HG02870 (cell line): ENCODE data around the gene CDRT15.
"Not testable (repeated sequence)": the region's sequence is repeated elsewhere in the genome, so short reads cannot be mapped to it uniquely, and the experiment has no call there.

Source experiments
- ATAC-seq: cut with Tn5 transposase; IDR thresholded peaks from one replicate; pipeline ENCODE4 v1.9.1; 2021; ENCODE audit warnings: mild to moderate bottlenecking, moderate library complexity; ENCODE audit not compliant: unreplicated experiment

CDRT15 gene

GRCh38 chr17:14236762-14237161 lies at the start of gene CDRT15:
TSS of gene CDRT15 (minus strand) at chr17:14236862. CDS start at chr17:14236833, 29 bp downstream.
- not testable (repeated sequence) for ATAC-seq

- ATAC-seq, result no peak
Observed at GRCh38 chr17:14282726-14283125, 46.1 kb upstream of the CDRT15 start.

- no peak for ATAC-seq
Observed at GRCh38 chr17:14281530-14281929, 44.9 kb upstream of the CDRT15 start.

- no peak for ATAC-seq
Observed at GRCh38 chr17:14276535-14277250, 40.0 kb upstream of the CDRT15 start.

- no peak for ATAC-seq
Observed at GRCh38 chr17:14270508-14270907, 33.8 kb upstream of the CDRT15 start.

- ATAC-seq, result no peak
Observed at GRCh38 chr17:14269473-14269872, 32.8 kb upstream of the CDRT15 start.

GRCh38 chr17:14268264-14268663 lies 31.6 kb upstream of the CDRT15 start:
- no peak for ATAC-seq

- no peak for ATAC-seq
Observed at GRCh38 chr17:14261406-14261805, 24.7 kb upstream of the CDRT15 start.

GRCh38 chr17:14245629-14246028 lies 9.0 kb upstream of the CDRT15 start:
- no peak for ATAC-seq

GRCh38 chr17:14245002-14245401 lies 8.3 kb upstream of the CDRT15 start:
- no peak for ATAC-seq

- ATAC-seq, result not testable (repeated sequence)
Observed at GRCh38 chr17:14239271-14239670, 2.6 kb upstream of the CDRT15 start.

- not testable (repeated sequence) for ATAC-seq
Observed at GRCh38 chr17:14236032-14236431, 630 bp downstream of the CDRT15 start.

- ATAC-seq, result not testable (repeated sequence)
Observed at GRCh38 chr17:14235047-14235446, 1.6 kb downstream of the CDRT15 start.

- not testable (repeated sequence) for ATAC-seq
Observed at GRCh38 chr17:14231187-14231586, 5.5 kb downstream of the CDRT15 start.

- no peak for ATAC-seq
Observed at GRCh38 chr17:14228903-14229302, 7.8 kb downstream of the CDRT15 start.

- ATAC-seq, result no peak
Observed at GRCh38 chr17:14227052-14227451, 9.6 kb downstream of the CDRT15 start.

- no peak for ATAC-seq
Observed at GRCh38 chr17:14225254-14225980, 11.2 kb downstream of the CDRT15 start.

GRCh38 chr17:14222611-14223010 lies 14.1 kb downstream of the CDRT15 start:
- ATAC-seq, result no peak

GRCh38 chr17:14214271-14214670 lies 22.4 kb downstream of the CDRT15 start:
- ATAC-seq, result no peak

- no peak for ATAC-seq
Observed at GRCh38 chr17:14212401-14212800, 24.3 kb downstream of the CDRT15 start.

- no peak for ATAC-seq
Observed at GRCh38 chr17:14211801-14212200, 24.9 kb downstream of the CDRT15 start.

GRCh38 chr17:14211246-14211645 lies 25.4 kb downstream of the CDRT15 start:
- no peak for ATAC-seq
